Sigmoid colon (tissue), 7 donors: Measurements from ENCODE around the gene WNK1. TPM values are rescaled to one million over a fixed set of nuclear protein-coding genes. Genes with fewer than 3 reads are reported as not detected.

Experiments used
- DNase-seq: peaks from one replicate; pipeline ENCODE4 v3.0.0-alpha.2; 2019
- H3K27ac ChIP-seq, 4 donors: fragments of 200-600 bp; sonication (generic); one replicate each; pipeline ENCODE4 v1.5.1; 2016 to 2019; ENCODE audit warnings: mild to moderate bottlenecking in 1 of 4
- H3K27me3 ChIP-seq, 3 donors: fragments of 200-600 bp; sonication (generic); one replicate each; pipeline ENCODE4 v1.5.1; 2019; ENCODE audit warnings: mild to moderate bottlenecking in 1 of 3
- H3K36me3 ChIP-seq, 4 donors: fragments of 200-600 bp; sonication (generic); one replicate each; pipeline ENCODE4 v1.5.1; 2016 to 2019
- H3K4me1 ChIP-seq, 4 donors: fragments of 200-600 bp; sonication (generic); one replicate each; pipeline ENCODE4 v1.5.1; 2017 to 2019
- H3K4me3 ChIP-seq, 4 donors: fragments of 200-600 bp; sonication (generic); one replicate each; pipeline ENCODE4 v1.5.1; 2017 to 2019; ENCODE audit warnings: mild to moderate bottlenecking in 2 of 4, moderate library complexity in 1 of 4
- H3K9me3 ChIP-seq, 4 donors: fragments of 200-600 bp in 3 of 4; sonication (generic) in 3 of 4; one replicate each; pipeline versions ENCODE4 v1.5.1 to v1.6.1; 2013 to 2019
- CTCF ChIP-seq, 4 experiments: fragments of 450-650 bp in 3 of 4; fragments of 200-600 bp in 1 of 4; IDR thresholded peaks; one replicate each; pipeline ENCODE4 v1.5.1; 2016 to 2019; ENCODE audit warnings: antibody characterized with exemption in 4 of 4, mild to moderate bottlenecking in 3 of 4, moderate library complexity in 2 of 4
- EP300 ChIP-seq, 4 donors: sonication (generic); formaldehyde crosslinking; IDR thresholded peaks; one replicate each; pipeline ENCODE4 v1.6.1; 2017; ENCODE audit warnings: antibody characterized with exemption in 4 of 4
- POLR2A ChIP-seq, 2 donors: fragments of 450-650 bp; IDR thresholded peaks; one replicate each; pipeline ENCODE4 v1.6.1; 2016; ENCODE audit warnings: antibody characterized with exemption in 2 of 2, mild to moderate bottlenecking in 2 of 2, moderate library complexity in 2 of 2
- POLR2AphosphoS5 ChIP-seq, 4 donors: sonication (generic); formaldehyde crosslinking; IDR thresholded peaks; one replicate each; pipeline ENCODE4 v1.6.1; 2017; ENCODE audit warnings: antibody characterized with exemption in 4 of 4
- WGBS, 2 donors: extraction: QIAGEN DNeasy Blood & Tissue Kit; methylation state at CpG; one replicate each; pipeline ENCODE4 v1.1.7; 2013; 5-methylcytosine and 5-hydroxymethylcytosine counted together
- intact Hi-C: fragments of 100-400 bp; cut with DNase I; formaldehyde crosslinking; loops from one replicate; pipeline ENCODE4 v1.15.1; 2023
- polyA plus RNA-seq, 3 donors: library from polyadenylated mRNA; stranded (reverse); fragments of 200-250 nt; gene quantifications; one replicate each; pipeline ENCODE4 v1.2.3, GENCODE V29; 2013
- total RNA-seq, 4 donors: library from RNA; depleted of rRNA; stranded (reverse); fragments of >200 nt; gene quantifications; one replicate each; pipeline ENCODE4 v1.1.0, GENCODE V29; 2016
- donor health status: healthy with polysubstance abuse.
- donor health status: Bipolar disorder and iron deficiency.
- donor health status: healthy.

Gene WNK1
- total and polyA plus RNA-seq, 7 donors = 13.2 to 146 (median 73.6) TPM

- 64 to 66% methylated on average over 6 of the region's 6 CpGs for WGBS, 2 donors
- no peaks in the 10 kb centered on the region for H3K27me3 ChIP-seq
- H3K27ac ChIP-seq = no peak overlapping the region
- TF ChIP-seq EP300 (IDR thresholded peaks at IDR 0.05) = no peak
- TF ChIP-seq POLR2A (IDR thresholded peaks at IDR 0.05) = no peak
- TF ChIP-seq POLR2AphosphoS5 (IDR thresholded peaks at IDR 0.05) = no peak
- no peak for TF ChIP-seq CTCF (IDR thresholded peaks at IDR 0.05)
- H3K36me3 ChIP-seq = no peaks in the 10 kb centered on the region
- peaks cover 0 to 11% (median 4%) of the 10 kb centered on the region in 4 donors for H3K4me1 ChIP-seq
- no peak for DNase-seq
- no peaks in the 10 kb centered on the region for H3K9me3 ChIP-seq
- H3K4me3 ChIP-seq = no peak overlapping the region
- intact Hi-C loops = no loop called here
Observed at GRCh38 chr12:724194-724855, 28.1 kb upstream of the WNK1 start.

- DNase-seq = no peak
- no peak for TF ChIP-seq POLR2A (IDR thresholded peaks at IDR 0.05)
- no peak for TF ChIP-seq POLR2AphosphoS5 (IDR thresholded peaks at IDR 0.05)
- no peak for TF ChIP-seq EP300 (IDR thresholded peaks at IDR 0.05)
- no peak for TF ChIP-seq CTCF (IDR thresholded peaks at IDR 0.05)
- intact Hi-C loops = no loop called here
- Histone ChIP-seq H3K9me3 (no peaks in the 10 kb centered on the region), H3K4me3 (no peak overlapping the region), H3K4me1 (peaks cover 0 to 11% (median 3%) of the 10 kb centered on the region in 4 donors), H3K27me3 (no peaks in the 10 kb centered on the region), H3K36me3 (no peaks in the 10 kb centered on the region), H3K27ac (no peak overlapping the region)
- WGBS, 2 donors = 97 to 99% methylated on average over 2 of the region's 2 CpGs
Observed at GRCh38 chr12:725076-725475, 27.3 kb upstream of the WNK1 start.

- H3K9me3 ChIP-seq = no peaks in the 10 kb centered on the region
- TF ChIP-seq CTCF (IDR thresholded peaks at IDR 0.05) (no peak), POLR2AphosphoS5 (IDR thresholded peaks at IDR 0.05) (no peak), POLR2A (IDR thresholded peaks at IDR 0.05) (no peak), EP300 (IDR thresholded peaks at IDR 0.05) (no peak)
- H3K4me1 ChIP-seq = peaks cover 0 to 11% (median 3%) of the 10 kb centered on the region in 4 donors
- no peaks in the 10 kb centered on the region for H3K36me3 ChIP-seq
- no peak for DNase-seq
- intact Hi-C loops = no loop called here
- H3K27ac ChIP-seq = peak overlapping the region in 1 of 4 donors; percentile 32
- 54 to 56% methylated on average over 5 of the region's 5 CpGs for WGBS, 2 donors
- no peak overlapping the region for H3K4me3 ChIP-seq
- no peaks in the 10 kb centered on the region for H3K27me3 ChIP-seq
Observed at GRCh38 chr12:726281-727140, 25.9 kb upstream of the WNK1 start.

GRCh38 chr12:727321-727720, 25.1 kb upstream of the WNK1 start:
- Histone ChIP-seq H3K4me1 (peaks cover 0 to 10% (median 3%) of the 10 kb centered on the region in 4 donors), H3K27me3 (no peaks in the 10 kb centered on the region), H3K27ac (no peak overlapping the region), H3K4me3 (no peak overlapping the region), H3K36me3 (no peaks in the 10 kb centered on the region), H3K9me3 (no peaks in the 10 kb centered on the region)
- intact Hi-C loops = no loop called here
- DNase-seq = no peak
- 94 to 95% methylated on average over 6 of the region's 6 CpGs for WGBS, 2 donors
- no peak for TF ChIP-seq POLR2AphosphoS5 (IDR thresholded peaks at IDR 0.05)
- no peak for TF ChIP-seq POLR2A (IDR thresholded peaks at IDR 0.05)
- no peak for TF ChIP-seq EP300 (IDR thresholded peaks at IDR 0.05)
- TF ChIP-seq CTCF (IDR thresholded peaks at IDR 0.05) = no peak
